Skeletal muscle tissue (tissue), 4 donors: ENCODE measurements around the gene PAPOLA. TPM values are rescaled to one million over a fixed set of nuclear protein-coding genes. Genes with fewer than 3 reads are reported as not detected.

Source experiments
- H3K27ac ChIP-seq: one replicate; pipeline ENCODE4 v1.7.0; 2013; ENCODE audit warnings: mild to moderate bottlenecking, low read depth, low read length, inconsistent platforms
- H3K27me3 ChIP-seq, 3 donors: one replicate each; pipeline ENCODE4 v1.7.0; 2013; ENCODE audit warnings: low read length in 3 of 3; ENCODE audit not compliant: control insufficient read depth in 3 of 3, insufficient read depth in 3 of 3
- H3K36me3 ChIP-seq, 3 donors: one replicate each; pipeline ENCODE4 v1.7.0; 2013; ENCODE audit warnings: low read length in 3 of 3; ENCODE audit not compliant: control insufficient read depth in 3 of 3, insufficient read depth in 3 of 3
- H3K4me1 ChIP-seq, 3 donors: one replicate each; pipeline ENCODE4 v1.7.0; 2013; ENCODE audit warnings: low read length in 3 of 3, mild to moderate bottlenecking in 3 of 3; ENCODE audit not compliant: control insufficient read depth in 3 of 3, insufficient read depth in 3 of 3
- H3K4me3 ChIP-seq, 3 donors: one replicate each; pipeline ENCODE4 v1.7.0; 2013; ENCODE audit warnings: low read length in 3 of 3
- H3K9ac ChIP-seq, 3 donors: one replicate each; pipeline ENCODE4 v1.7.0; 2013; ENCODE audit warnings: low read length in 3 of 3, mild to moderate bottlenecking in 3 of 3, moderate library complexity in 2 of 3, low read depth in 1 of 3
- H3K9me3 ChIP-seq, 3 donors: one replicate each; pipeline ENCODE4 v1.7.0; 2013; ENCODE audit warnings: low read length in 3 of 3; ENCODE audit not compliant: control insufficient read depth in 3 of 3
- total RNA-seq: library from RNA; depleted of rRNA; stranded (reverse); fragments of >200 nt; gene quantifications from one replicate; pipeline ENCODE4 v1.2.3, GENCODE V29; 2014
- donor health status: Osteomylitis.

Gene PAPOLA
- total RNA-seq, 1 donor from 2014 or later = 117 TPM

DNA sequence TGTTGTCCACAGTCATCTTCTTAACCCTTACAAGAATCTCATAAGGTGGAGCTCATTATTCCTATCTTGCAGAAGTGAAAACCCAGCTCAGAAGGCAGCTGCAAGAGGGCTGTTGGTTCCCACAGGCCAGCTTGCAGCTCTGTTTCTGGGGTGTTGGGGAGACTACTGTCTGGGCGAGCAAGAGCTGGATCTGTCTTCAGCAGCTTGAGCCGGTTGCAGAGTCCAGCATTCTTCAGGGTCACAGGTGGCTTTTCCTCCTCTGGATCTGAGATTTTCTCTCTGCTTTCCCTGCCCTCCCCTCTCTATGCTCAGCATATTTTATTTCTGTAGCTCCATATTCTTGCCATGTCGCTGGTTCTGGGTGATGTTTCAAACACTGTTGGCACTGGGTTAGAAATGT is 87.4 kb downstream of the PAPOLA start:
- Histone ChIP-seq H3K36me3 (no peaks in the 10 kb centered on the region), H3K9me3 (no peaks in the 10 kb centered on the region), H3K4me1 (peaks cover 0 to 8% (median 5%) of the 10 kb centered on the region in 3 donors), H3K9ac (no peak overlapping the region), H3K4me3 (no peak overlapping the region), H3K27me3 (peaks cover 30 to 57% (median 47%) of the 10 kb centered on the region in 3 donors), H3K27ac (no peak overlapping the region)

DNA sequence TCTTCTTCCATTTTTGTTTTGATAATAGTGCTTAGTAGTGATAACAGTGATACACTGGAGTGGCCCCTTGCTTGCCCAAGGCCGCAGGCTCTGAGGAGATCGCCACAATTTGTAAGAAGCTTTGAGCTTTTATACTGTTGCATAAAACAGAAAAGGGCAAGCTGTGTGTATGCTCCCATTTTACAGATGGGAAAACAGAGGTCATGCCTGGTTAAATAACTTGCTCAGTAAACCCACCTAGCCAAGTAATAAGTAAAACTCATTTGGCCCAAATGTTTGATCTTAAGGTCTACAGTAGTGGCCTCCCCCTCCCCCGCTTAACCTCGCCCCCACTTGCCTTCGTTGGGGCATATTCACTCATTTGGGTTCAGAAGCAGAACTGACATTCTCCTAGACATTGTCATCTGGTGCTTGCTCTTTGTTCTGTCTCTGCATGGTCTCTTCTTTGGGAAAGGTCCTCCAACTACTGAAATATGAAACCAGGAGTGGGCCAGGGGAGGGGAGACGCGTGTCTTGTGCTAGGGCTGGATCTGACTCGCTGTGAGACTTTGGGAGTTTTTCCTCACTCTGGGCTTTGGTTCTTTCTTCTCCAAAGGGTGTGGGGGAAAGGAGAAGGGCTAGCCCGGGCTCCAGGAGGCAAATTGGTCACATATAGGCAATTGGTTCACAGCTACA is 88.1 kb downstream of the PAPOLA start:
- Histone ChIP-seq H3K27me3 (peaks cover 31 to 61% (median 49%) of the 10 kb centered on the region in 3 donors), H3K4me1 (peaks cover 0 to 8% (median 5%) of the 10 kb centered on the region in 3 donors), H3K9me3 (no peaks in the 10 kb centered on the region), H3K36me3 (no peaks in the 10 kb centered on the region), H3K4me3 (no peak overlapping the region), H3K27ac (no peak overlapping the region), H3K9ac (no peak overlapping the region)

DNA sequence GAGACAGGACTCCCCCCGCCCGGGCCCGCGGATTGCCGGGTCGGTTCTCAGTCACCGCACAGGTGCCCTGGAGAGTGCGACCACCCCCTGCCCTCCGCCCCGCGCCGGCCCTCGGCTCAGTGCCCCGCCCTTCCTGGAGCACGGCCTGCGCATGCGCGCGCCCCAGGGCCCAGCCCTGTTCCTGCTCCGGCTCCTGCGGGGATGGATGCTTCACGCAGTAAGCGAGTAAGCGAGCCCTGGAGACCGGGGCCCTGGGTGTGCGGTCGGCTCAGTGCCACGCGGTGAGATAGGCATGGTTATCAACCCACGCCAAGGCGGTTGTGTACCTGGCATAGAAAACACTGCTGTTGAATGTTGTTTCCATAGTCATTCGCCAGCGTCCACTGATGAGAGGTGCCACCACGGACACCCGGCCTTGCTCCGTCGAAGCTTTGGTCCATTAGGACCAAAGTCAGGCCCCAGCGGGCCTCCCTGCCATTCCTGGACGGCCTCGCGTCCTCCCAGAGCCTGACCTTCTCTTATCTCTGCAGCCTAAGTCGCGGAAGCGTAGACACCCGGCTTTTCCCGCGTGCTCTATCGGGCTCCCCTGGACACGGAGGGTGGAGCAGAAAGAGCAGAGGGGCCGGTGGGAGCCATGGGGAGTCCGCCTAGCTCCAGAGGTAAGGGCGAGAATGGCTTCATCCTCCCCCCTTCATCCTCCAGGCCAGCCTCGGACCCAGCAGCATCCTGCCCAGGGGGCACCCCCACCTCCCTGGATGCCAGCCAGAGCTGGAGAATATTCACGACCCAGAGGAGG is 90.6 kb downstream of the PAPOLA start:
- Histone ChIP-seq H3K36me3 (no peaks in the 10 kb centered on the region), H3K9ac (no peak overlapping the region), H3K4me1 (peaks cover 0 to 8% (median 5%) of the 10 kb centered on the region in 3 donors), H3K27ac (no peak overlapping the region), H3K4me3 (peak overlapping the region in 2 of 3 donors; percentile 40 to 49), H3K27me3 (peaks cover 25 to 39% (median 28%) of the 10 kb centered on the region in 3 donors), H3K9me3 (no peaks in the 10 kb centered on the region)

DNA sequence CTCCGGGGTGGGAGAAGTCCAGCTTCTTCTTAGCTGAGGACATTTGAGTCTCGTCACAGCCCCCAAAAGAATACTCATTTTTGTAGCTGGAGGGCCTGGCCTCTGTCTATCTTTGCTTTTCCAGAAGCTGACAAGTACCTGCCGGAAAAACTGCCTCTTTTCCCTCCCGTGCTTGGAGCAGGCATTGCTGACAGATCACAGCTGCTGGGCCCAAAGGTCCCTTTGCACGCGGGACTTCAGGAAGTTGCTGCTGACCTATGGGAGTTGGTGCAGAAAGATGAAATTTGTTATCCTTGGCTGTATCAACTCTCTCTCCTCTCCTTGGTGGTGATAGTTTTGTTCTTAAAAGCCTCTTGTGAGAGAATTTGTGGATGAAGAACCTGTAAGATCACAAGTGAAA is 92.8 kb downstream of the PAPOLA start:
- Histone ChIP-seq H3K4me1 (peaks cover 0 to 8% (median 5%) of the 10 kb centered on the region in 3 donors), H3K9ac (no peak overlapping the region), H3K36me3 (no peaks in the 10 kb centered on the region), H3K27ac (no peak overlapping the region), H3K4me3 (no peak overlapping the region), H3K27me3 (peaks cover 25 to 30% (median 28%) of the 10 kb centered on the region in 3 donors), H3K9me3 (no peaks in the 10 kb centered on the region)

DNA sequence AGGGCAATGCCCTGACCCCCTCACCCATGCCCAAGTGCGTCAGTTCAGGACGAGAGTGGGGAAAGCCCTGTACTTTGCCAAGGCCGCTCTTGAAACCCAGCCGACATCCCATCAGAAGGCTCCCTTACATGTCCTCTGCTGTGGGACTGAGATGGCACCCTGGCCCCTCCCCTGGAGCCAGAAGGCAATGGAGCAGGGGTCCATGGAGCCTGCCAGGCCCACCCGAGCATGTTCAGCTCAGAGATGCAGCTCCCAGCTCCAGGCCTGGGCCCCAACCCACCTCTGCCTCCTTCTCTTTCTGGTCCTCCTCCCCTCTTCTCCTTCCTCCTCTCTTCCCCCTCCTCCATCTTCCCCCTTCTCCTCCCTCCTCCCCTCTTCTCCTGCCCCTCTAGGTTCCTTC is 95.5 kb downstream of the PAPOLA start:
- H3K4me3 ChIP-seq = no peak overlapping the region
- H3K27ac ChIP-seq = no peak overlapping the region
- peaks cover 0 to 5% (median 4%) of the 10 kb centered on the region in 3 donors for H3K4me1 ChIP-seq
- H3K9me3 ChIP-seq = no peaks in the 10 kb centered on the region
- H3K27me3 ChIP-seq = peaks cover 17 to 27% (median 23%) of the 10 kb centered on the region in 3 donors
- H3K36me3 ChIP-seq = no peaks in the 10 kb centered on the region
- H3K9ac ChIP-seq = no peak overlapping the region

DNA sequence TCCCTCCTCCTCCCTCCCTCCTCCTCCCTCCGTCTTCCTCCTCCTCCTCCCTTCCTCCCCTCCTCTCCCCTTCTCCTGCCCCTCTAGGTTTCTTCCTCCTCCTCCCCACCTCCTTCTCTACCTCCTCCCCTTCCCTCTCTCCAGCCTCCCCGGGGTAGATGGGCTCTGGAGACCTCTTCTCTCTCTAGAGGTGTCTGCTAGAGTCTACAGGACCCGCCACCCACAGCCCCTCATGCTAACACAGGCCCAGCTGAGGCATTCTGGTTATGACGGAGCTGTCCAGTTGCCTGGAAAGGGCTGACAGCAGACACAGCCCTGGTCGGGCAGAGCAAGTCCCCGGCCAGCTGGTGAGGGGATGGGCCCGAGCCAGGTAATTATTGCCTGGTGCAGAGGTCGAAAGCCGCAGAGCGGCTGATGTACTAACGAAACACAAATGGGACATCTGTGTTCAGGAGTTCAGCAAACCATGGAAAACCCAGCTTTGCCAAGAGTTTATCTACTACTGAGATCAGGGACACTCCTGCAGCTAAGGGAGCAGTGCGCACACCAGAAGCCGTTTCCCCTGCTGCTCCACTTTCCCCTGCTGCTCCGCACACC is 96.2 kb downstream of the PAPOLA start:
- H3K27ac ChIP-seq = no peak overlapping the region

DNA sequence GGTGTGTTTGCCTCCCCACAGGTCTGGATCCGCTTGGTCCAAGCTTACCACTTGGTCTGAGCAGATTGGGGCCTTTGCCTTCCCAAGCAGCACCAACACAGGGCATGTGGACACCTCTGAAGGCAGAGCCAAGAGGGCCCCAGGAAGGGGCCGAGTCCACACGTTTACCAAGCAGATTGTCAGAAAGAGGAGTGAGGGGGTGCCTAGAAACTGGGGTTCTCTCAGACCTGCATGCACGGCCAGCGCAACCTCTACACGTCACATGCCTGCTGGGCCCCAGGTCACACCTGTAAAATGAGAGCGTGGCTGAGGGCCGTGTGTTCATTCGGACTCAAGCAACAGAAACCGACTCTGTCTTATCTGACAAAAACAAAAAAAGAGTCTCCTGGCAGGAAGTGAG is 96.9 kb downstream of the PAPOLA start:
- H3K4me1 ChIP-seq = no peaks in the 10 kb centered on the region
- H3K9ac ChIP-seq = no peak overlapping the region
- no peaks in the 10 kb centered on the region for H3K36me3 ChIP-seq
- peaks cover 5 to 15% (median 14%) of the 10 kb centered on the region in 3 donors for H3K27me3 ChIP-seq
- H3K4me3 ChIP-seq = no peak overlapping the region
- H3K27ac ChIP-seq = no peak overlapping the region
- no peaks in the 10 kb centered on the region for H3K9me3 ChIP-seq

More for the DNA sequence above, 96.2 kb downstream of the PAPOLA start:
- Histone ChIP-seq H3K4me3 (no peak overlapping the region), H3K36me3 (no peaks in the 10 kb centered on the region), H3K4me1 (no peaks in the 10 kb centered on the region), H3K27me3 (peaks cover 10 to 20% (median 15%) of the 10 kb centered on the region in 3 donors), H3K9ac (no peak overlapping the region), H3K9me3 (no peaks in the 10 kb centered on the region)

DNA sequence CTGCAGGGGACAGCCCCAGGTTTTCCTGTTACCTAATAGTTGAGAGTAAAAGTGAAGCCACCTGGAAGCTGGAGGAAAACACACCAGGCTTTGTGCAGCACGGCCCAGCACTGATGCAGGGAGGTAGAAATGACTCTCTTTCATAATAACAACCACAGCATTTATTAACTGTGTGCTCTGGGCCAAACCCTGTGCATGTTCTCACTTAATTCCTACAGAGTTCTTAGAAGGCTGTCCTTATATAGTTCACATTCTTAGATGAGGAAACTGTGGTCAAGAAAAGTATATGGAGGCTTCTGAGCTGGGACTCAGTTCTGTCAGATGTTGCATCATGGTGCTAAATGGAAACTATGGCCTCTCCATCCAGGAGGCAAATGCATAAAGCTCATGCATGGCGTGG is 100.0 kb downstream of the PAPOLA start:
- Histone ChIP-seq H3K9ac (no peak overlapping the region), H3K27ac (no peak overlapping the region), H3K27me3 (peaks cover 7 to 14% (median 7%) of the 10 kb centered on the region in 3 donors), H3K36me3 (no peaks in the 10 kb centered on the region), H3K4me3 (no peak overlapping the region), H3K4me1 (no peaks in the 10 kb centered on the region), H3K9me3 (peaks cover 0 to 2% (median 0%) of the 10 kb centered on the region in 3 donors)

DNA sequence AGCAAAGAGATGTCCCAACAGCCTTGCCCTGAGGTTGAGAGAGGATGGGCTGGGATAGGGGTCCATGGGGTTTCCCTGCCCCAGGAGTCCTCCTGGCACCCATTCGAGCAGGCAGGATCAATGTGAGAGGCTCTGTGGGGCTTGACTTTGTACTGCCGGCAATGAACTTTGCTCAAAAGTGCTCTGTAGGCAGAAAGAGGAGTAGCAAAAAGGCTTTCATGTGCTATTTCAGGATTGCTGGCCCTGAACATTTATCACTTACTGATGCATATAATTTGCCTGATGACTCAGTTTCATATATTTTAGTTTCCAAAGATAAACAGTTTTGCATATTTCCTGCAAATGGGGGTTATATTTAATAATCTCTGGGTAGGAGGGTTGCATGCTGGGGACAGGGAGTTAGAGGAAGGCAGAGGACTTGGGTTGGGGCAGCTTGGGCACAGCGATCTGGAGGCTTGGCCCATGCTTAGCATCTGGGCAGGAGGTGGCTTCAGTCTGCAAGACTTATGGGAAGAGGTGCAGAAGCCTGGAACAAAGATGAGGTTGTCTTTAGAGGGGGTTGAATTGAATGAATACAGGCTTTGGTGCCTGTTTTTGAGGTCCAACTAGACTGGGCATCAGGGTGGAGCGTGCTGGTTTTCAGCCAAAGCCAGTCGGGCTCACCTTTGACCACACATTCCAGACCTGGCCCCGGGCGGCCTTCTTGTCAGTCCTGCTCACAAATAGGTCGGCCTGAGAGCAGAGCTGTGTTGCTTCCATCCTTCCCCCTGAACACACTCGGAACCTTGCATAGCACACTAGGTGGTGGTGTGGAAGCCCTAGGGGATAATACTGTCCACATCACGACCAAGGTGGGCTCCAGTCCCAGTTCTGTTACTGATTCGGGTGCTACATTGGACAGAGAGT is 101.4 kb downstream of the PAPOLA start:
- peaks cover 7 to 14% (median 7%) of the 10 kb centered on the region in 3 donors for H3K27me3 ChIP-seq

More for the DNA sequence above, 101.4 kb downstream of the PAPOLA start:
- H3K9me3 ChIP-seq = peaks cover 0 to 2% (median 0%) of the 10 kb centered on the region in 3 donors
- H3K36me3 ChIP-seq = no peaks in the 10 kb centered on the region
- H3K9ac ChIP-seq = no peak overlapping the region
- no peak overlapping the region for H3K4me3 ChIP-seq
- no peaks in the 10 kb centered on the region for H3K4me1 ChIP-seq
- no peak overlapping the region for H3K27ac ChIP-seq
